Activated CD4-positive, alpha-beta T cell treated with anti-CD3 and anti-CD28 coated beads, Interleukin-2, Interleukin-6, amounts not matched to agents 100 ng/mL and 50 ng/mL, durations not matched to agents 16 hours and 8 hours (primary cell): Measurements from ENCODE around the gene TENT5D.
"Not testable (repeated sequence)": the region's sequence is repeated elsewhere in the genome, so short reads cannot be mapped to it uniquely, and the experiment has no call there.

Source experiments
- DNase-seq: peaks from one replicate; pipeline ENCODE4 v3.0.0-alpha.2; 2020

TENT5D gene

DNA sequence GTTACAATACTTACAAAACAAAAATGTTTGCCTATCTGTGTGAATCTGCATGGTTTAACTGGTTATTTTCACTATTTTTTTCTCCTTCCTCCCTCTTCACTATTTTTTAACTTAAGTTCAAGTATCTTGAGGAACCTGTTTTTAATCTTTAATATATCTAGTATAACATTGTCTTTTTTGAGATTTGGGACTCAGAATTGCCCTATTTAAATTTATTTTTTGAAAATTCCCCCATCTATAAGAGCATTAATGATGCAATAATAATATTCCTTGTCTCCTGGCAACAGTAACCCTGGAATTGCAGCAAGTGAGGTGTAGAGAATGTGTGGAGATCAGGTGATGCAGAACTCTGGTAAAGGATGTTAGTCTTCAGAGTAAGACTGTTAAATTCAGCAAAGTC lies at the start of gene TENT5D:
Gene TENT5D, plus strand, starts transcription at position 301 of the 400 bp plus-strand sequence. CDS start 22,093 bp downstream, outside the sequence.
- DNase-seq = no peak

DNA sequence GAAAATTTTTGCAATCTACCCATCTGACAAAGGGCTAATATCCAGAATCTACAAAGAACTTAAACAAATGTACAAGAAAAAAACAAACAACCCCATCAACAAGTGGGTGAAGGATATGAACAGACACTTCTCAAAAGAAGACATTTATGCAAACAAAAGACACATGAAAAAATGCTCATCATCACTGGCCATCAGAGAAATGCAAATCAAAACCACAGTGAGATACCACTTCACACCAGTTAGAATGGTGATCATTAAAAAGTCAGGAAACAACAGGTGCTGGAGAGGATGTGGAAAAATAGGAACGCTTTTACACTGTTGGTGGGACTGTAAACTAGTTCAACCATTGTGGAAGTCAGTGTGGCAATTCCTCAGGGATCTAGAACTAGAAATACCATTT lies 34.6 kb upstream of the TENT5D start:
- DNase-seq = not testable (repeated sequence)

DNA sequence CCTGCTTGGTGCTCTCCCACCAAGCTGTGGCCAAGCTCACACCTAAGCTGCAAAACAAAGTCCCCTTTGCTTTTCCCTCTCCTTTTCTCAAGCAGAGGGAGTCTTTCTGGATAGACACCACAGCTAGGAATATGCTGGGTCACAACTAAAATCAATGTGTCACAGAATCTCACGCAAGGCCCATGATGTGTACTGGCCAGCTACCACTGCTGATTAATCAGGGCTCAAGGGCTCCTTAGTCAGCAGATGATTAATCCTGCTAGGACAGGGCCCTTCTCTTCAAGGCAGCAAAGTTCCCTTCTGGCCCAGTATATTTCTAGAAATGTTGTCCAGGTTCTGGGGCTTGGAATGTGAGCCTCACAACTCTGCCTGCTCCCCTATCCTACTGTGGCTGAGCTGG lies 32.0 kb upstream of the TENT5D start:
- DNase-seq = no peak

- DNase-seq = no peak
Observed at GRCh38 chrX:80412042-80412441, 8.2 kb upstream of the TENT5D start.

GRCh38 chrX:80423000-80423399 lies 2.8 kb downstream of the TENT5D start:
- DNase-seq = no peak

GRCh38 chrX:80423744-80424143 lies 3.5 kb downstream of the TENT5D start:
- DNase-seq = no peak

DNA sequence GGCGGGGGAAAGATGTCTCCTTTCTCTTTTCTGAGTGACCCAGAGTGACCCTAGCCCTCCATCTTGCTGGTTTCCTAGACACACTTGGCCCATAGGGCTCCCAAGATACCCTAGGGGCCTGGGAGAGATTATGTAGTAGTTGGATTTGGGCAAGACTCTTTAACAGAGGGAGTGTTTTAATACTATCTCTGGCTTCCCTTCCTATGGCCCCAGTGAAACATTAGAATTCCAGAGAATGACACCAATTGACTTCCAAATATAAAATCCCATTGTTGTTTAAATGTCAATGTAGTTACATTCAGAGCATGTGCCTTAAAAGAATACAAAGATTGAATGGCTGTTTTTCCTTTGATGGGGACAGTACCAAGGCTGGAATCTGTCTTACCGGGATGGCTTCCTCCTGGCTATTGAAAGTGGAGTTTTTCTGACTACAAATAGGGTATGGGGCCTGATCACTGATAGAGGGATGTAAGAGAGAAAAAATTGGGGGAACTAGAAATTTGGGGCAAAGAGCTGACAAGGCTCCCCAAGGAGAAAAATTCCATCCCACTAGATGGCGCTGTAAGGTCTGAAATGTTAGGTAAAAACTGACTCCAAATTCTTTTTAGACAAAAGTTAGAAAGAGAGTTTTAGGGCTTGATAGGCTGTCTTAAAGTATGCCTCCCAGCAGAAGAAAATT lies 10.7 kb downstream of the TENT5D start:
- DNase-seq = peak; percentile 38

- no peak for DNase-seq
Observed at GRCh38 chrX:80431505-80431832, 11.2 kb downstream of the TENT5D start.

DNA sequence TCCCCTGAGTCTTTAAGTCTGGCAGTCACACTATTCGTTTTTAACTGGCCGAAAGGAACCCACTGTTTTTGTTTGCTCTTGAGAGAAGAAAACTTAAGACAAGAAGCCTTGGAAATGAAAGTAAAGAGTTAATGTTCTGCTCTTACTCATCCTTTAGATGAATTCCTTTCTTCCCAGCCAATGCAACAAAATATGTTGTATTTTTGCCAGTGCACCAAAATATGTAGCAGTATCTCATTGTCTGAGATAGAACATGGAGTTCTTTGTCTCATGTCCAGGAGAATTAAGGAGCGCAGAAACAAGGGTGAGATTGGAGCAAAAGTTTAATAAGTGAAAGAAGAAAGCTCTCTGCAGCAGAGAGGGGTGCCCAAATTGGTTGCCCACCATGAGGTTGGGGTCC lies 12.2 kb downstream of the TENT5D start:
- no peak for DNase-seq

DNA sequence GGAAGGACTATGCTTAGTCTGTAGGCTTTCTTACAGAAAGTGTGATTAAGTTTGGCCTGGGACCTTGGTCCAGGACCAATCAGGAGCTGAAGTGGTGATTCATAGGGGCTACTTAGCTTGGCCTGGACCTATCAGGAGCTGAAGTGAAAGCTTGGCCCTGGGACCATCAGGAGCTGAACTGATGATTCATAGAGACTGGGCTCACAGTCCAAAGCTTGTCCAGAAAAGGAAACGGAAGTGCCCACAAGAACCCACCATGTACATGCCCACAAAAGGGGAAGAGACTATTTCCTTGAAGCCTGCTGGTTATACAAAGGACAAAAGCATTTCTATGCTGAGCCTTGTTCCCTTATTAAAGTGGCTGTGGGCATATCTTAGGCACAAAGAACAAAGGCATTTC lies 12.6 kb downstream of the TENT5D start:
- no peak for DNase-seq

DNA sequence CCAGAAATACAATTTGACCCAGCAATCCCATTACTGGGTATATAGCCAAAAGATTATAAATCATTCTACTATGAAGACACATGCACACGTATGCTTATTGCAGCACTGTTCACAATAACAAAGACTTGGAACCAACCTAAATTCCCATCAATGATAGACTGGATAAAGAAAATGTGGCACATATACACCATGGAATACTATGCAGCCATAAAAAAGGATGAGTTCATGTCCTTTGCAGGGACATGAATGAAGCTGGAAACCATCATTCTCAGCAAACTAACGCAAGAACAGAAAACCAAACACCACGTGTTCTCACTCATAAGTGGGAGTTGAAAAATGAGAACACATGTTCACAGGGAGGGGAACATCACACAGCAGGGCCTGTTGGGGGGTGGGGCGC lies 47.9 kb downstream of the TENT5D start:
- not testable (repeated sequence) for DNase-seq

DNA sequence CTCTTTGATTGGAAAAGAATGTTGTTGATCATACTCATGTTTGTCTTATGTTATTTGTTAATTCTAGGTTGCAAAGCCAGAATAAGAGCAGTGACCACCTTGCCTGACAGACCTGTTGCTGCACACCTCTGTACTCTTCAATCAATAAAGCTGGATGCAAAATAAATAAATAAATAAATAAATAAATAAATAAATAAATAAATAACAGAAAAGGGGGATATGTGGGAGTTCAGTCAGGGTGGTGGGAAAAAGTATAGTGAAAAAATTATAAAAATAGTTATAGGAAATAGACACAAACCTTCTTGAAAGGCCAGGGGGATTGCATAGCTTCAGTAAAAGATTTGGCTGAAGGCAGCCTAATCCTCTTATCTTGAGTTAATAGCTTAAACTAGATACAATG lies 51.3 kb downstream of the TENT5D start:
- DNase-seq = no peak

- DNase-seq = no peak
Observed at GRCh38 chrX:80485543-80485942, 65.3 kb downstream of the TENT5D start.

DNA sequence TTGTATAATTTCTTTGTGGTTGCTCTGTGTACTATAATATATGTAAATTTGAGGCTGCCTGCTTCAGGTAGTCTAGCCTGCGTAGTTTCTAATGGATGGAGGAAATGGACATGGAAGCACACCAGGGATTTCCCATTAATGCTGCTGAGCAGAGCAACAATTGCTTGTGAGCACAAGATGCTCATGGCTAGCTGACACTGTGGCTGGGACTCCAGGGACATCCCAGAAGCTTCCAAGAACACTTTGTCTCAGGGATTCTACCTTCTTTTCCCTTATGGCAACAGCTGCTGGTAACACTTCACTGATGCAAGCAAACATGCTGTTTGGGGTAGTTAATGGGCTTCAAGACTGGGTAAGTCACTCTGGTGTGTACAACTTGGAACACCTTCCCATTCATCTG lies 66.1 kb downstream of the TENT5D start:
- no peak for DNase-seq

DNA sequence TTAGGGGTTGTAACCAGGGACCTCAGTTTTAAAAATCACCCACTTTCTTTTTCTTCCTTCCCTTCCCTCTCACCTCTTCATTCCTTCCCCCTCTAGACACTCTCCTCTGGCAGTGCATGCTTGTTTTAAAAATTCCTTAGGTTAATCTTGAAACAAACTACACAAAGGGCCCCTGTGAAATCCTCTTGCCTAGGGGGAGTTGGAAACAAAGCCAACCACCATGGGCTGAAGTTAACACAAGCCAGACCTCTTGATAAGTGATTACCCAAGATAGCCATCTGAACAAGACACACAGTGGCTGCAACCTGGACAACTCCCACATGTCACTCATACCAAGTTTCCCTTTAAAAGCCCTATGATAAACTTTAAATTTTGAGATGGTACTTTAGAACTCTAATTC lies 68.9 kb downstream of the TENT5D start:
- DNase-seq = no peak
